ENCODE measurements around the gene BEND3. TPM values are rescaled to one million over a fixed set of nuclear protein-coding genes. Genes with fewer than 3 reads are reported as not detected.
"Not testable (repeated sequence)": the region's sequence is repeated elsewhere in the genome, so short reads cannot be mapped to it uniquely, and the experiment has no call there.

BEND3 gene
- total RNA-seq, 3 donors from 2014 or later (not counting 1 experiment from before 2014, with no cell fraction given): 1.3 to 1.6 (median 1.3) TPM

DNA sequence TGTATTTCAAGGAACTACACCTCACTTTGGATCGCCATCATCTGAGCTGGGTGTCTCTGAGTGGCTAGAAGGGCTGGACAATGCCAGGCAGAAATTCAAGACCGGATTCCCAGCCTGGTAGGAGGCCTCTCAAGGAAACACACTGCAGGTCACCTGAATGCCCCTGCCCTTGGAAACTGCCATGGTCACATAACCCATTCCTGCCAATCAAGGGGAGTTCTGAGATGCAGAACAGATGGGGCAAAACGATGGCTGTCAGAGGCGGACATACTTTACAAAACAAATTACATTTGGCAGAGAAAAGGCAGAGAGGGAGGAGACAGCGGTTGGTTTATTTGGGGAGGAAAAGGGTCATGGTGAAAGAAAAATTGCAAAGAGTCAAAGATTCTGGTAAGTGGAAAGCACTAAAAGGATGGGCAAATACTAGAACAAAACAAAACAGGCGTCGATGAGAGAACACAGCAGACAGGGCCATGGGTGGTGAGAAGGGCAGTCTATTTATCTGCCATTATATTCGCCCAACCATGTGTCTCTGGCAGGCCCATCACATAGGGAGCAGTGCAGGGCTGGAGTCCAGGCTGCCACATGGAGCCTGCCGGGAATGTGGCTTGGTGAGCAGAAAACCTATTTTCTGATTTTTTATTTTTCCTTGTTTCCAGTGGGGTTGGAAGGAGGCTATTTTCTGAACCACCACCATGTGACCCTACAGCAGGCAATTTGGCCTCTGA lies 13.5 kb downstream of the BEND3 start:
- Histone ChIP-seq H3K9me3 (ENCODE audit: control insufficient read depth, insufficient read depth, low read length) (no peaks in the 10 kb centered on the region), H3K27me3 (ENCODE audit: control insufficient read depth, insufficient read depth, low read length) (no peaks in the 10 kb centered on the region), H3K27ac (ENCODE audit: low read length) (no peak overlapping the region), H3K36me3 (ENCODE audit: control insufficient read depth, insufficient read depth, low read length) (no peaks in the 10 kb centered on the region), H3K4me3 (ENCODE audit: low read length) (no peak overlapping the region), H3K4me1 (ENCODE audit: control insufficient read depth, insufficient read depth, low read length) (no peaks in the 10 kb centered on the region)
- intact Hi-C loops (cut with micrococcal nuclease): no loop called here
- Mint-ChIP-seq H3K36me3 (no peaks in the 10 kb centered on the region), H3K4me3 (no peak overlapping the region), H3K27me3 (ENCODE audit: low read depth in 2 of 2) (no peaks in the 10 kb centered on the region), H3K9me3 (no peaks in the 10 kb centered on the region), H3K4me1 (no peaks in the 10 kb centered on the region), H3K27ac (no peak overlapping the region)
- no peak for ATAC-seq
- WGBS (ENCODE audit: insufficient coverage): 94% methylated on average over 9 of the region's 9 CpGs
- TF ChIP-seq, protein P1, sequence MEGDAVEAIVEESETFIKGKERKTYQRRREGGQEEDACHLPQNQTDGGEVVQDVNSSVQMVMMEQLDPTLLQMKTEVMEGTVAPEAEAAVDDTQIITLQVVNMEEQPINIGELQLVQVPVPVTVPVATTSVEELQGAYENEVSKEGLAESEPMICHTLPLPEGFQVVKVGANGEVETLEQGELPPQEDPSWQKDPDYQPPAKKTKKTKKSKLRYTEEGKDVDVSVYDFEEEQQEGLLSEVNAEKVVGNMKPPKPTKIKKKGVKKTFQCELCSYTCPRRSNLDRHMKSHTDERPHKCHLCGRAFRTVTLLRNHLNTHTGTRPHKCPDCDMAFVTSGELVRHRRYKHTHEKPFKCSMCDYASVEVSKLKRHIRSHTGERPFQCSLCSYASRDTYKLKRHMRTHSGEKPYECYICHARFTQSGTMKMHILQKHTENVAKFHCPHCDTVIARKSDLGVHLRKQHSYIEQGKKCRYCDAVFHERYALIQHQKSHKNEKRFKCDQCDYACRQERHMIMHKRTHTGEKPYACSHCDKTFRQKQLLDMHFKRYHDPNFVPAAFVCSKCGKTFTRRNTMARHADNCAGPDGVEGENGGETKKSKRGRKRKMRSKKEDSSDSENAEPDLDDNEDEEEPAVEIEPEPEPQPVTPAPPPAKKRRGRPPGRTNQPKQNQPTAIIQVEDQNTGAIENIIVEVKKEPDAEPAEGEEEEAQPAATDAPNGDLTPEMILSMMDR (IDR thresholded peaks at IDR 0.05): no peak
- DNase-seq: no peak

DNA sequence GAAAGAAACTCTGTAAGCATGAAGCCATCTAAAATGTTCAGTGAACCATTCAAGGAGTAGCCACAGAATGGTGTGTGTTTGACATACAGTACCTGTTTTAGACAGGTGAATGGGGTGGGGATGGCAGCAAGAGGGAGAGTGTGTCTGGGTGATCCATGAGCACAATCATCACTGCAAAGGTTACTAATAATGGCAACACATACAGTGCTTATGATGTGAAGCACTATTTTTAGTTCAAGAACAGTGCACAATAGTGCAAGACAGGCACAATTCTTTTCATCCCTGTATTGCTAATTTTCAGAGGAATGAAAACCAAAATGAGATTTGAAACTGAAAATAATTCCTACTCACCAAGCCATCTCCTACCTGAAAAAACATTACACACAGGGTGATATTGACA lies 14.1 kb downstream of the BEND3 start:
- Histone ChIP-seq H3K27me3 (ENCODE audit: control insufficient read depth, insufficient read depth, low read length) (no peaks in the 10 kb centered on the region), H3K4me3 (ENCODE audit: low read length) (no peak overlapping the region), H3K4me1 (ENCODE audit: control insufficient read depth, insufficient read depth, low read length) (no peaks in the 10 kb centered on the region), H3K36me3 (ENCODE audit: control insufficient read depth, insufficient read depth, low read length) (no peaks in the 10 kb centered on the region), H3K9me3 (ENCODE audit: control insufficient read depth, insufficient read depth, low read length) (no peaks in the 10 kb centered on the region), H3K27ac (ENCODE audit: low read length) (no peak overlapping the region)
- Mint-ChIP-seq H3K27ac (no peak overlapping the region), H3K4me1 (no peaks in the 10 kb centered on the region), H3K4me3 (no peak overlapping the region), H3K36me3 (no peaks in the 10 kb centered on the region), H3K27me3 (ENCODE audit: low read depth in 2 of 2) (no peaks in the 10 kb centered on the region), H3K9me3 (no peaks in the 10 kb centered on the region)
- no peak for ATAC-seq
- DNase-seq: no peak
- intact Hi-C loops (cut with micrococcal nuclease): no loop called here
- TF ChIP-seq, protein P1 (IDR thresholded peaks at IDR 0.05): no peak

DNA sequence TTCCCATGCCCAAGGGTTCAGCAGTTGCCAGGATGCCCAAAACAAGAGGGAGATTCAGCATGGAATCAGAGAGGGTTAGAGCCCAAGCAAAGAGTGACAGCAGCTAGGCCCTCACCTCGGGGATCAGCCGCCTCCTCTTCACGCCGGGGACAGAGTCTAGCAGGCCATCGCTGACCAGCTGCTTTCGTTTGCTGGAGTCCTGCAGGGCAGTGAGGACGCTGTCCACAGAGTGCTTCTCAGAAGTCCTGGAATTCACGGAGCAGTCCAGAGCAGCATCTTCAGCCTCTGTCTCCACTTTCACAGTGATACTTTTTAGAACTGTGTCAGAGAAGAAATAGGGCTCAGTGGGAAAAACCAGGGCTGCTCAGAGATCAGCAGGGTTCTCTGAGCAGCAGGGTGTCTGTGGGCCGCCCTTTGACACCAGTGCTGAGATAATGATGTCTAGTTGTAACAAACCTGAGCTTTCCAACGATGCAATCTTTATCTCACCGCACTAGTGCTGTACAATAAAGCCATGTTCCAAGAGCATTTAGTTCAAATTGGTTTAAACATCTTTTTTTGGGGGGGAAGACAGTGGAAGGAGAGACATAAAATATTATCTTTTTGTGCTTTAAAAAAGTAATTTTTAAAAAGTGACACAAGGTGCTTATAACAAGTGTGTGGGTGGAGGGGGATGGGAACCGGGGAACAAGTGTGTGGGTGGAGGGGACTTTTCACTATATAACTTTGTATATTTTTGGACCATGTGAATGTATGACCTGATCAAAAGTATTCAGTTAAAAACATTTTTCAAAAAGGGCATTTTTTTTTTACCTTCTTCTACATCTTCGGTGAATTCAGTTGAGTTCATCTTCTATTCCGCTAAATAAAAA lies 16.6 kb downstream of the BEND3 start:
- Histone ChIP-seq H3K27me3 (ENCODE audit: control insufficient read depth, insufficient read depth, low read length) (no peaks in the 10 kb centered on the region), H3K4me3 (ENCODE audit: low read length) (no peak overlapping the region), H3K36me3 (ENCODE audit: control insufficient read depth, insufficient read depth, low read length) (no peaks in the 10 kb centered on the region), H3K27ac (ENCODE audit: low read length) (no peak overlapping the region), H3K4me1 (ENCODE audit: control insufficient read depth, insufficient read depth, low read length) (no peaks in the 10 kb centered on the region), H3K9me3 (ENCODE audit: control insufficient read depth, insufficient read depth, low read length) (no peaks in the 10 kb centered on the region)
- Mint-ChIP-seq H3K36me3 (no peaks in the 10 kb centered on the region), H3K27me3 (ENCODE audit: low read depth in 2 of 2) (no peaks in the 10 kb centered on the region), H3K4me1 (no peaks in the 10 kb centered on the region), H3K9me3 (no peaks in the 10 kb centered on the region), H3K27ac (no peak overlapping the region), H3K4me3 (no peak overlapping the region)
- WGBS (ENCODE audit: insufficient coverage): 89% methylated on average over 14 of the region's 14 CpGs
- ATAC-seq (no peak), DNase-seq (no peak)
- intact Hi-C loops (cut with micrococcal nuclease): no loop called here
- TF ChIP-seq, protein P1 (IDR thresholded peaks at IDR 0.05): no peak

DNA sequence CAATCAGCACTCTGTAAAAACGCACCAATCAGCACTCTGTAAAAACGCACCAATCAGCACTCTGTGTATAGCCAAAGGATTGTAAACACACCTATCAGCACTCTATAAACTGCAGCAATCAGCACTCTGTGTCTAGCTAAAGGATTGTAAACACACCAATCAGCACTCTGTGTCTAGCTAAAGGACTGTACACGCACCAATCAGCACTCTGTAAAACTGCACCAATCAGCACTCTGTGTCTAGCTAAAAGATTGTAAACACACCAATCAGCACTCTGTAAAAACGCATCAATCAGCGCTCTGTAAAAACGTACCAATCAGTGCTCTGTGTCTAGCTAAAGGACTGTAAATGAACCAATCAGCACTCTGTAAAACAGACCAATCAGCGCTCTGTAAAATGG lies 30.9 kb downstream of the BEND3 start:
- H3K36me3 Mint-ChIP-seq; H3K4me3 Mint-ChIP-seq; H3K4me1 Mint-ChIP-seq; H3K36me3 ChIP-seq (ENCODE audit: control insufficient read depth, insufficient read depth, low read length); H3K27ac ChIP-seq (ENCODE audit: low read length); H3K4me1 ChIP-seq (ENCODE audit: control insufficient read depth, insufficient read depth, low read length); H3K9me3 ChIP-seq (ENCODE audit: control insufficient read depth, insufficient read depth, low read length); H3K27ac Mint-ChIP-seq; DNase-seq; ATAC-seq; H3K27me3 Mint-ChIP-seq (ENCODE audit: low read depth in 2 of 2); intact Hi-C loops (cut with micrococcal nuclease); H3K27me3 ChIP-seq (ENCODE audit: control insufficient read depth, insufficient read depth, low read length); H3K9me3 Mint-ChIP-seq; H3K4me3 ChIP-seq (ENCODE audit: low read length): not testable (repeated sequence)
- WGBS (ENCODE audit: insufficient coverage): 97% methylated on average over 7 of the region's 7 CpGs

All from natural killer cell (primary cell).